ENCODE measurements around the gene RAN. TPM values are rescaled to one million over a fixed set of nuclear protein-coding genes. Genes with fewer than 3 reads are reported as not detected.

Gene RAN
- total RNA-seq, 1 experiment from 2014 or later: 1,968 TPM

DNA sequence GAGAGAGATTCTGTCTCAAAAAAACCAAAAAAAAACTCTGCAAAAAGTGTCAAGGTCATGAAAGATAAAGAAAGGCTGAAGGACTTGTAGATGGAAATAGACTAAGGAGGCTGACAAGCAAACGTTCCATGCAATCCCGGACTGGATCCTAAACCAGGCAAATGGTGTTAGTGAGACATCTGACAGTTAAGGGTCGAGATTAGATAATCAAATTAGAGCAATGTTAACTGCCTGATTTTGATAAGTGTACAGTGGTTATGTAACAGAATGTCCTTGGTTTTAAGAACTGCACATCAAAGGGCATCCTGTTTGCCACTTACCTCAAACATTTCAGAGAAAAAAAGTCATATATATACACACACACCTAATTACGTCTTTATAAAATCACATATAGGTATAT is 3.5 kb upstream of the RAN start:
- H4K5ac ChIP-seq (ENCODE audit: insufficient read length, low read depth, low read length): no peak overlapping the region
- H2BK120ac ChIP-seq (ENCODE audit: low read depth, low read length, poor library complexity, severe bottlenecking): no peak overlapping the region
- H2BK20ac ChIP-seq (ENCODE audit: low read depth, low read length, poor library complexity, severe bottlenecking): no peak overlapping the region
- H3K23ac ChIP-seq (ENCODE audit: insufficient read length, low read depth, low read length): no peak overlapping the region
- H3K36me3 Mint-ChIP-seq (ENCODE audit: insufficient read depth in 1 of 3, low read depth in 3 of 3): peaks cover 9 to 10% (median 10%) of the 10 kb centered on the region in 3 experiments
- H3K79me1 ChIP-seq (ENCODE audit: insufficient read depth, low read depth, low read length, poor library complexity, severe bottlenecking): no peaks in the 10 kb centered on the region
- no peaks in the 10 kb centered on the region for H3K9me3 ChIP-seq (ENCODE audit: control insufficient read depth, low read depth, low read length)
- H3K14ac ChIP-seq (ENCODE audit: insufficient read depth, low read length): no peak overlapping the region
- H2BK12ac ChIP-seq (ENCODE audit: insufficient read length, low read depth, low read length): no peak overlapping the region
- no peak overlapping the region for H3T11ph ChIP-seq (ENCODE audit: low read length)
- no peak overlapping the region for H3K4ac ChIP-seq (ENCODE audit: low read depth, low read length)
- no peak for DNase-seq
- WGBS (ENCODE audit: extremely low coverage, insufficient read length, low lambda C conversion rate): no CpG with 5 or more reads among the region's 4 CpGs
- no peaks in the 10 kb centered on the region for H4K20me1 ChIP-seq (ENCODE audit: control insufficient read depth, insufficient read depth, insufficient read length)
- H3K4me2 ChIP-seq (ENCODE audit: insufficient read depth, insufficient read length, low read length): no peak overlapping the region
- H3K27me3 ChIP-seq (ENCODE audit: insufficient read depth, low read length): no peaks in the 10 kb centered on the region
- no peak overlapping the region for H4K8ac ChIP-seq (replicated peaks; ENCODE audit: insufficient read length, low read depth, low read length)
- no peak overlapping the region for H3K4me3 Mint-ChIP-seq
- no peak overlapping the region for H4K91ac ChIP-seq (ENCODE audit: insufficient read length, low read depth, low read length)
- H3K56ac ChIP-seq (ENCODE audit: insufficient read length, low read depth, low read length): no peak overlapping the region
- H3K79me2 ChIP-seq (ENCODE audit: insufficient read depth, low read length): peaks cover 8% of the 10 kb centered on the region; the same call in 1 of the 2 replicates
- H2BK5ac ChIP-seq (ENCODE audit: insufficient read length, low read length): no peak overlapping the region
- H3K27ac Mint-ChIP-seq: no peak overlapping the region
- H3K18ac ChIP-seq (ENCODE audit: insufficient read length, low read depth, low read length): no peak overlapping the region
- no peak overlapping the region for H2BK15ac ChIP-seq (ENCODE audit: low read depth, low read length)
- H3K27me3 Mint-ChIP-seq (ENCODE audit: low read depth): no peaks in the 10 kb centered on the region
- H3K23me2 ChIP-seq (ENCODE audit: insufficient read length, low read depth, low read length, poor library complexity, severe bottlenecking): peaks cover 12% of the 10 kb centered on the region
- H2AFZ ChIP-seq (ENCODE audit: low read length): no peak overlapping the region
- peaks cover 16 to 21% of the 10 kb centered on the region in 2 experiments for H3K4me1 Mint-ChIP-seq
- TF ChIP-seq, protein P1, sequence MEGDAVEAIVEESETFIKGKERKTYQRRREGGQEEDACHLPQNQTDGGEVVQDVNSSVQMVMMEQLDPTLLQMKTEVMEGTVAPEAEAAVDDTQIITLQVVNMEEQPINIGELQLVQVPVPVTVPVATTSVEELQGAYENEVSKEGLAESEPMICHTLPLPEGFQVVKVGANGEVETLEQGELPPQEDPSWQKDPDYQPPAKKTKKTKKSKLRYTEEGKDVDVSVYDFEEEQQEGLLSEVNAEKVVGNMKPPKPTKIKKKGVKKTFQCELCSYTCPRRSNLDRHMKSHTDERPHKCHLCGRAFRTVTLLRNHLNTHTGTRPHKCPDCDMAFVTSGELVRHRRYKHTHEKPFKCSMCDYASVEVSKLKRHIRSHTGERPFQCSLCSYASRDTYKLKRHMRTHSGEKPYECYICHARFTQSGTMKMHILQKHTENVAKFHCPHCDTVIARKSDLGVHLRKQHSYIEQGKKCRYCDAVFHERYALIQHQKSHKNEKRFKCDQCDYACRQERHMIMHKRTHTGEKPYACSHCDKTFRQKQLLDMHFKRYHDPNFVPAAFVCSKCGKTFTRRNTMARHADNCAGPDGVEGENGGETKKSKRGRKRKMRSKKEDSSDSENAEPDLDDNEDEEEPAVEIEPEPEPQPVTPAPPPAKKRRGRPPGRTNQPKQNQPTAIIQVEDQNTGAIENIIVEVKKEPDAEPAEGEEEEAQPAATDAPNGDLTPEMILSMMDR (conservative IDR thresholded peaks at IDR 0.05): no peak
- no peak overlapping the region for H2AK5ac ChIP-seq (ENCODE audit: insufficient read length, low read length)
- H3K9ac ChIP-seq (ENCODE audit: extremely low read depth, insufficient read length, low read length): no peak overlapping the region
- peaks cover 0 to 2% of the 10 kb centered on the region in 2 experiments; a peak in 1 of 5 replicates for H3K9me3 Mint-ChIP-seq
- no peaks in the 10 kb centered on the region for H3K4me1 ChIP-seq (ENCODE audit: insufficient read depth, low read length)
- no peak overlapping the region for H3K27ac ChIP-seq (ENCODE audit: insufficient read length, low read depth, low read length)
